K562 (cell line): ENCODE measurements around the gene RPTOR.

Experiments used
- BHLHE40 ChIP-seq: IDR thresholded peaks from 2 replicates; pipeline ENCODE4 v1.6.1; 2011; ENCODE audit warnings: low read length, improper control_type of control experiment
- NFE2L1 ChIP-seq: fragments of 450-650 bp; IDR thresholded peaks from 2 replicates; pipeline ENCODE4 v1.6.1; 2016; ENCODE audit warnings: missing genetic modification characterization, low read depth, mild to moderate bottlenecking, missing compliant biosample characterization, moderate library complexity, borderline replicate concordance
- YY1 ChIP-seq, 3 experiments: IDR thresholded peaks; 2 replicates each; pipeline ENCODE4 v1.6.1; 2011; ENCODE audit warnings: low read length in 2 of 3, mild to moderate bottlenecking in 2 of 3, moderate library complexity in 2 of 3, borderline replicate concordance in 1 of 3, control low read depth in 1 of 3, low read depth in 1 of 3; ENCODE audit not compliant: insufficient read depth in 3 of 3, insufficient replicate concordance in 2 of 3, control insufficient read depth in 1 of 3, insufficient read length in 1 of 3; ENCODE audit errors: extremely low read depth in 1 of 3

DNA sequence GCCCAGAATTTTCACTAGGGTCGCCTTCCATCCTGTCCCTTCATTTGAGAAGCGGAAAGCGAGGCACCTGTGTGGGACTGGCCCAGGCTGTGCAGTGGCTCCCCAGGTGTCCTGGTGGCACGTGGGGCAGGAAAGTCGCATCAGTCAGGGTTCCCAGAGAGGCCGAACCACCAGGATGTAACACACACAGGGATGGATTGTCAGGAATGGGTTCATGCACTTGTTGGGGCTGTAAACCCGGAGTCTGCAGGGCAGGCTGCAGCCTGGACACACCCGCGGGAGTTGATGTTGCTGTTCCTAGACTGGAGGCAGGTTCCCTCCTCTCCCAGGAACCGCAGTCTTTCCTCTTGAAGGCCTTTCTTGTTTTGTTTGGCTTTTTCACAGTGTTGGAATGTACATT is 30.7 kb upstream of the RPTOR start:
- TF ChIP-seq BHLHE40 (no peak), YY1 (IDR thresholded peaks at IDR 0.05; ENCODE audit: borderline replicate concordance in 1 of 3, control insufficient read depth in 1 of 3, extremely low read depth in 1 of 3, insufficient read depth in 3 of 3, insufficient read length in 1 of 3, insufficient replicate concordance in 2 of 3, low read depth in 1 of 3, low read length in 2 of 3) (no peak), NFE2L1 (tag) (no peak)
